GM21447 (cell line): Measurements from ENCODE around the gene WWOX.

Experiments
- ATAC-seq: cut with Tn5 transposase; IDR thresholded peaks from one replicate; pipeline ENCODE4 v1.9.1; 2021; ENCODE audit not compliant: unreplicated experiment

Gene WWOX

DNA sequence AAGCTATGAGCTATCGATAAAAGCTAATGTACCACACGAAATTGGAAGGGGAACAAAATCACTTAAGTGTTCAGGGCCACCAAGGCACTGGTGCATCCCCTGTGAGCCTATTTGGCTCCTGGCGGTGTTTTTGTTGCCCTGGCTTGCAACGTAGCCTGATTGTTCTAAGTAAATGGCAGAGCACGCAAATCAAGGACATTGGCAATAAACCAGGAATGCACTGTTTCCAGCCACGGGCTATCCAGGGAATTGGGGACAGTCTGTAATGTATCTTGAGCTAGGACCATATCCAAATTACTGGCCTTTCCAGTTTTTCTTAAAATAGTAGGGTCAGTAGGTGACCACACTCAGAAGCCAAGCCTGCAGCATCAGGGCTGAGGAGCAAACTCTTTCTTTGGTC lies 767.1 kb downstream of the WWOX start:
- ATAC-seq = no peak

DNA sequence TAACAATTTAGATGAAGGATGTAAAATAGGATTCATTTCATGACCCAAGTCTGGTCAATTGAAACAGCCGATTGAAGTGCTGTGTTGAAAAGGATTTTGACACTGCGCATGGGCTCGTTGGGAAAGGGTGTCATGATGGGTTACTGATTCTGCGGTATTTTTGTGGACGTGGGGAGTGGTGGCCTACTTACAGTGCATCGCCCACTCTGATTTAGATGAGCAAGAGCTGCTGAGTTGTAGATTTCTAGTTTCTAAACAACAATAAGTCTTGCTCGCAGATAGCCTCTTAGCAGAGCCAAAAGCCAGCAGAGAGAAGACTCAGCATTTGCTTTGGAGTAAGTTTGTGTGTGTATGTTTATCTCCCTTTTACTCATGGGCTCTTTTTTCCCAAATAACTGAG lies 770.0 kb downstream of the WWOX start:
- ATAC-seq = no peak

DNA sequence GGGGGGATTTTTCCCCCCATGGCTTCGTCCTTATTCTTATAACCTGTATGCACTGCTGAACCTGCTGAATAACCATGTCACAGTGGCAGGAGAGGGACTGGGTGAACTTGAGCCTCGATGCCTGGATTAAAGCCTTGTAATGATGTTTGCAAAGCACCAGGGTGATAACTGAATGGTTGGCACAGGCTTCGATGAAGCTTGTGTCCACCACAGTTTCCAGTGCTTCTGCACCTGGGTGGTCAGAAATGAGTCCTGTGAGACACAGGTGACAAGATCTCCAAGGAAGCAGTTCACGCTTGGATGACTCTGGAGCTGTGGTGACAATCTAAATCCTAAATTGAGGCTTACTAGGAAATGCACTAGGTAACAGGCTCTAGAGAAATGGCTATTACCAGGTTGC lies 771.8 kb downstream of the WWOX start:
- no peak for ATAC-seq

DNA sequence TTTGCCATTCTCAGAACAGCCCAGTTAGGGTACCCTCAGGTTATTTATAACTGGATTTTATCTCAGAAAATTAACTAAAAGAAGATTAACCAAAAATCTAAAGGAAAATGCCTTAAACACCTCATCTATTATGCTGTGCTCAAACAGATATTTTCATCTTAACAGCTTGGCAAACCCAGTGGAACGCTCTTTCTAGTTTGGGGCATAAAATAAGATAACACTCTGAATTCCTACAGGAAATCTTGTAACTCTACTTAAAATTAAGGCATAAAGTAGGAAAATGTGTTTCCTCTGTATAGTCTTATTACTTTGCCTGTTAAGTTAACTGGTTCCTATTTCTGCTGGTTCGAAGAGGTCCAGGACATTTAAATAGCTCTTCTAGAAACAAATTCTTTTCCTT lies 777.2 kb downstream of the WWOX start:
- ATAC-seq = no peak

DNA sequence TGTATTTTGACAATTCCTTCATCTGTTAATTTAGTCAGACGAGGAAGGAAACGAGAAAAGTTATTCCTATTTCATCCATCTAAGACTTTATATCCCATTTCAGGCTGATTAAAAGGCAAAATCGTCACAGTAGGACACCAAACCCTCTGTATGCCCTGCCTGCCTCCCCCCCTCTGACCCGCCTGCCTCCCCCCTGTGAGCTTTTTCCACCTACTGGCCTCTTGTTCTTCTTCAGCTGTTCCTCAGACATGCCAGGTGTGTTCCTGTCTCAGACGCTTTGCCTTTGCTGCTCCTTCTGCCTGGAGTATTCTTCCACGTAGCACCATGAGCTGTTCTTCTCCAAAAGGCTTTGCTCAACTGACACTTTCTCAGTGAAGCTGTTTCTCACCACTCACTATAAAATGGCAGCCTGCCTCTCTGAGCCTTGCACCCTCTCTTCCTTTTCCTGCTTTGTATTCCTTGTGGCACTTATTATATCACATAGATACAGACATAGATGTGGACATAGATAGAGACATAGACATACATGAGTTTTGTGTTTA lies 777.7 kb downstream of the WWOX start:
- no peak for ATAC-seq

DNA sequence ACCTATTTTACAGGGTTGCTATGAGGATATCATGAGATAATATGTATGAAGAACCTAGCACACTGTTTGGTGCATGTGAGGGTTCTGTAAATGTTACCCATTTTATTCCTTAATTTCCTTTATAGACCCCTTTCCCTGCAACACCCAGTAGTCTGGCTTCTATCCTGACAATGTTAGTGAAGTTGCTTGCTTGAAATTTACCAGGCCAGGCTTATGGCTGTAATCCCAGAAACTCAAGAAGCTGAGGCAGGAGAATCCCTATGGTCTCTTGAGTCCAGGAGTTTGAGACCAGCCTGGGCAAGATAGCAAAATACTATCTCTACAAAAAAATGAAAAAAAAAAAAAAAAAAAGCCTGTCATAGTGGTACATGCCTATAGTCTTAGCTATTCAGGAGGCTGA lies 779.1 kb downstream of the WWOX start:
- ATAC-seq = no peak

DNA sequence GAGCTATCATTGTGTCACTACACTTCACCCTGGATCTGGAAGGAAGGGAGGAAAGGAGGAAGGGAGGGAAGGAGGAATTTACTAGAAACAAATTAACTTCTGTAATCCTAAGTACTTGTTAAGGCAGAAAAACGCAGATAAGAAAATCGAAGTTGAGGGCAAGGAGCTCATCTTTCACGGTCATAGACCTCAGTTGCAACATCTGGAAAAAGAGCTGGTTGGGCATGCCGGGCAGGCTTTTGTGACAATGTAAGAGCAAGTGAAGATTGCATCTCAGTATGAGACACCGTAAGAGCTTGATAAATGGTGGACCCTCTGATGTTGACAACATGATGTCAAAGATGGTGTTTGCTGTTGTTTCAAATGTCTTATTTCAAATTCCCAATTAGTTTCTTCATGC lies 779.6 kb downstream of the WWOX start:
- ATAC-seq = no peak

DNA sequence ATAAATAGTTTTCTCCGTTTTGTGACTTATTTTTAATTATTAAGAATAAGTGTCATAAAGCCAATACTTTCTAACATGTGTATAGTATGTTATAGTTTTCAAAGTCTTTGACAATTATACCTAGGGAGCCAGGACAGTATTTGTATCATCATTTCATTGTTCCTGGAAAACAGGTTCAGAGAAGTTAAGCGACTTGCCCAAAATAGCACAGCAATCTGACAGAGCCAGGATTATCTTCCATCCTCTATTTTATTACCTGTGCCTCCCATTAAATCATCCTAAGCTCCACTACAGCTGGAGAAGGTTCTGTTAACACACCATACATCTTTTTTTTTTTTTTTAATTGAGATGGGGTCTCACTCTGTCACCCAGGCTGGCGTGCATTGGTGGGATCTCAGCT lies 782.7 kb downstream of the WWOX start:
- ATAC-seq = no peak

DNA sequence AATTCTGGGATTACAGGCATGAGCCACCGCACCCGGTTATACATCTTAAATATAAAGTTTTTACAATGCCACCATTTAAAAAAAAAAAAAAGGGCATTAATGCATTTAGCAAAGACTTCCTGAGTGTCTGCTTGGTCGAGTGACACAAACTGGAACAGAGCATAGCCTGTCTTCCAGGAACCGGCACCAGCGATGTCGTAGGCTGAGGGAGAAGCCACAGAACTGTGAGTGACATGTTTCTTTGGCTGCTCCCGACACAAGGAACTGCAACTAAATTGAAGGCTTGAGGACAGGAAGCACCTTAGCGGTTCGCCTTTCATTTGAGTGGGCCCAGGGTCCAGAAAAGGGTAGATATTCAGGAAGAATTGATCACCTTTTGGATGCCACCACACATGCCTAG lies 783.3 kb downstream of the WWOX start:
- no peak for ATAC-seq

DNA sequence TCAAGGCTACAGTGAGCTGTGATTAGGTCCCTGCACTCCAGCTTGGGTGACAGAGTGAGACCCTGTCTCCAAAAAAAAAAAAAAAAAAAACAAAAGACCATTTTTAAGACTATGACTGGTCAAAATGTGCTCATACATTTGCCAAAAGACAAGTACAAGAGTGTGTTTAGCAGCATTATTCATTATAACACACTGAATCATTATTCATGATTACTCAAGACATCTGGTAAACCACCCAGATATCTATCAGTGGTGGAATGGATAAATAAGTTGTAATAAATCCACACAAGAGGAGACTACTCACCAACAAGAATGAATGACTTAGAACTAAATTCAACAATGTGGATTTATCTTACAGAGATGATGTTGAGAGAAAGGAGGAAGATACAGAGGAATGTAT lies 784.8 kb downstream of the WWOX start:
- no peak for ATAC-seq

DNA sequence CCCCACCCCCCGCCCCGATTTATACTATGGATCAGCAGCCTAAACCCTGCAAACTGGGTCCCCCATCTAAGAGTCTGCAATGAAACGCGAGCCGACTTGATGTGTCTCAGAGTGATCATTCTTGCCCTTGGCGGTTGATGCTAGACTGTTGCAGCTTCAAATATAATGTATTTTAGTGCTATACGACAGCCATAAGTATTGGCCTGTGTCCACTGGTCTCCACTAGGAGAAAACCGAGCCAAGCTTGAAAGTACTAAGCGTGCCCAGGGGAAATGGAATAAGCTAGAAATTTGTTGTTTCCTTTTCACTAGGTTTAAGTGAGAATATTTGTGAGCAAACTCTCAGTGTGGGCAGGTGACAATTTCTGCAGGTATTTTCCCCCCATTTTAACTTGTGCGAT lies 789.9 kb downstream of the WWOX start:
- no peak for ATAC-seq

DNA sequence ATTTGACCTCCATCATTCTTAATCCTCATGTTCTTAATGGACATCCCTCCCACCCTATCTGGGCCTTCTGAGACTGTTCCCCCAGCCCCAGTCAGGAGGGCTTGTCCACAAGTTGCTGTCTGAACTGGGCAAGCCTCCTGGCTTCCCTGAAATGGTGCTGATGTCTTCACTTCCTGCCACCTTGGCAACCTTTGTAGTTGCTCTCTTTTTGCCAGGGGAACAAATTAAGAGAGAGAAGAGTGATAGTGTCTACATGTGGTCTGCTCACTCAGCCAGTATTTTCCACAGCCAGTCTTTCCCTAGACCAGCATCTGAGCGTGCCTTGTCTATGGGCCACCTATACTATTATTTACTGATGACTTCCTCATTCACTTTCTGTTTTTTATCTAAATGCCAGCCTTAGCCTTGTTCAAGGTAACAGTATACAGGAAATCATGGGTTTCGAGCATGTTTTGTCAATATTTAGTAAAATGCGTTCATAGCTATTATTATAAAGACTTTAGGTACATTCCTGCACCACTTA lies 791.0 kb downstream of the WWOX start:
- no peak for ATAC-seq

DNA sequence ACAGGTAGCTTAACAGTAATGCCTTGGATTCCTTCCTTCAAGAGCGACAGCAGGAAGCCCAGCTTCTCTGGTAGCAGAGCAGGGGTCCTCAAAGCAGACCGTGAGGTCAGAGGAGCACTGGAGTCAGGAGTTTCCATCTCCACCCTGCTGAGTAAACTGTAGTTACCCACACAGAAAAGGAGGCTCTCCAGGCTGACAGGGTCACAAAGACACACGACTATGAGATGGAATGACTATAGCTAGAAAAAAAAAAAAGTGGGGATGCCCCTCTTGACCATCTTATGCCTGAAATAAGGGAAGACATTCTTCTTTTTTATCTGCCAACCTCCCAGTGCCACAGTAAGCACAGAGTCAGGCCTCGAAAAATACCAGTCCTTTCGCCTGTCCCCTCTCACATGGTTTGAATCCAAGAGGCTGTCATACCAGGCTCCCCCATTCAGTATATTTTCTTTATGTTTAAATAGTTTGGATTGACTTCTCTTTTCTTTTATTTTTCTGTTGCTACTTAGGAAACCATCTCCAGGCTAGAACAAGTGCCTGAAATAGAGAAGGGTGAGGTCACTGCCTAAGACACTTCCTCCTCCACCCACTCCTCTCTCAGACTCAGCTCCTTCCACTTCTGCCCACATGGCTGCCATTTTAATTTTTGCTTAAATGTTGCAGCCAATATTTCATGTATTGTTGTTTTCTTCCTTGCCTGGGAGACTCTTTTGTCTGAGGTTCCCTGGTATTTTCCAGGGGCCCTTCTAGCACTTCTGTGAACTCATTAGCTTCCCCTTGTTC lies 793.7 kb downstream of the WWOX start:
- ATAC-seq = no peak

DNA sequence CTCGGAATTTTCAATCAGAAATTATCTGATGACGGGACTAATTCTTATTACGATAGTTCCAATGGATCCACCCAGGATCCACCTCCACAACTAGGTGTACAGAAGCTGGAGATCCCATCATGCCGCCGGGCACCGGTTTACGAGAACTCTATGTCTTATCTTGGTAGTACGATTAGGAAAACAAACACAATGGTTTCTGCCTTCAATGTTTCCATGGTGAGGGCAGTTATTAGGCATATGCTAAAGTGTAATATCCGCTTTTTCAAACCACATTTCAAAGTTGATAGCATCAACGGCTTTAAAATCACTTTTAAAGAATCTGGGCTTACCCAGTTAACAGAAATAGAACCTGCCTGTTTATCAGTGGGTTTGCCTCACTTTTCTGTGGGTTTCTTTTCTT lies 795.4 kb downstream of the WWOX start:
- ATAC-seq = no peak

DNA sequence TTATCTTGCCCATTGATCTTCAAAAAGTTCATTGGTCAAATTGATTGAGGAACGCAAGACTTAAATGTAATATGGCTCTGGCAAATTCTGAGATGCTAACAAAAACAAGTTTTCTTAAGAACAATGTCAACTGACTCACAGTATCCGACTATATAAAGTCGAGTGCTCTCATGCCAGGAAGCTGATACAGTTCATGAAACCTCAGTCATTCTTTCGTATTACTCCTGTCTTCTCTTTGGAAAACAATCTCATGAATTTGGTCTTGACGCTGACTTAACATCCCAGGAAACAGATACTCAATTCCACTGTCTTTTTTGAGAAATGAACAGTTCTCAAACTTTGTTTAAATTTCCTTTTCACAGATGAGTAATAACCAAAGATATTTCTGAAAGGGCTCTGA lies 796.2 kb downstream of the WWOX start:
- no peak for ATAC-seq

DNA sequence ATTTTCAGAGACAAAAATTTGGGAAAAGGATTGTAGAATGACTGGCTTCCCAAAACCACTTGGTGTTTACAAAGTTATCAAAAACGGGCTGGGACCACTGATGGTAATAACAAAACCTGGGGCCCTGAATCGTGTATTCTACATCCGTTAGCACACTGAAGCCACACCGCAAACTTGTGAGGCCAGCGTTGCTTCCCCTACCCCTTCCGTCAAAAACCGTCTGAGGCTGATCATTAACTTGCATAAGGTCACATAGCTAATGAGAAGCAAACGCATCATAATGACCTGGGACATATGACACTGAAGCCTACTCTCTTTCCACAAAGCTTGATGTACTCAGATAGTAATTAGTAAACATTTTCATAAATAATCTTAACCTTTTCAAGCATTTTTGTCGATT lies 796.8 kb downstream of the WWOX start:
- ATAC-seq = no peak

DNA sequence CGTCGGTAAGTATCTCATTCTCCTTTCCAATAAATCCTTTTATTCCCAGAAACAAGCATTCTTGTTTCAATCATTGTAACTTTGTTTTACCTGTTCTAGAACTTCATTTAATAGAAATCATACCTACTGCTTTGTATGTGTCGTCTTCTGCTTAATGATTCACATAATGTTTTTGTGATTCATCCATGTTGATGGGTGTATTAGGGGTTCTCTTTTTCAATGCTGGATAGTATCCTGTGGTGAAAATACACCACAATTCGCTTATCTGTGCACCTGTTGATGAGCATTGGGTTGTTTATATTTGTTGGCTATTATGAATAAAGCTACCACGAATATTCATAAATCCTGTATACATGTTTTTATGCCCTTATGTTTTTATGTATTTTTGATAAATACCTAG lies 797.8 kb downstream of the WWOX start:
- ATAC-seq = no peak

DNA sequence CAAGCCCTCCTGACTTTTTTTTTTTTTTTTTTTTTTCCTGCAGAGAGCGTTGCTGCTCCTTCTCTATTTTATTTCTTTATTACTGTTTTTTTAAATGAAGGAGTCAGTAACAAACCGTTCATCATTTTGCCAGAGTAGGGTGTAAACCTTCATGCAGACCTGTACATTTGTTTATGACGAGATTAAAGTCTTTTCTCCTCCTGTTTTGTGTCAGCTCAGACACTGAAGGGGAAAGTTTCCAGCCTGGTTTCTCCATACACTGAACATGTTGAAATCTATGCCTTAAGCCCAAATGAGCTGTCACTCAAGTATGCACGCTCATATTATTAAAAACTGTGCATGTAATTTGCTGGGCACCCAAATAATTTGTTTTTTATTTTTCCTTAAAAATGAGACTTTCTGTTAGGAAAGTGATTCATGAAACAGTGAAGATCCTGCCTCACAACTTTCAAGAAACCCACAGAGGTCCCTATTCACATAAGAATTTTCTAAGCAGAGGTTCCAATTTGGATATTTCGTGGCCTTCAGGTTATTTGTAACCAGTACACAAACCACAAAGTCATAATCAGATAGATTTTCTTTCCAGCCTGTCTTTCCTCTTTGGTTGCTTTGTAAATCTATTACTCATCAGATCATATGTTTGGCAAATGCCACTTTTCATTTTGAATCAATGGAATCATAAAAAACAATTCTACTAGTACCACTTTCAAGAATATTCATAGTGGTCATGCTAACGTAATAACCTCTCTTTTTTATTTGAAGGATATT lies 800.8 kb downstream of the WWOX start:
- no peak for ATAC-seq

DNA sequence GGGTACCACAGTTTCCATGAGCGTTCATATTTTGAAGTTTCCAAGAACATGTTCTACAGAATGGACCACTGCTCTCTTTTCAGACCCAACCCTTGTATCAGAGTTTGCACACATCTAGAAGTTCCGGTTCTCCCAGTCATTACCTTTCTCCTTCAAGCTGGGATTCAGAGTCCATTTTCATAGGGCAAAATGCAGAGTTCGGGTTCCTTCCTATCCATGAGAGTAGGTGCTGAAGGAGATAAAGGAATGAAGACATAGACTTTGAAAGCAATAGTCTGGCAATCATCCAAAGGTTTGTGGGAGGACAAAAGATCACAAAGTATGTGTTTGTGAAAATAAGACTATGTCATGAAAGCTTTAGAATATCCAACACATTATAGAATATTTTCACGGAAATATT lies 801.5 kb downstream of the WWOX start:
- ATAC-seq = no peak

DNA sequence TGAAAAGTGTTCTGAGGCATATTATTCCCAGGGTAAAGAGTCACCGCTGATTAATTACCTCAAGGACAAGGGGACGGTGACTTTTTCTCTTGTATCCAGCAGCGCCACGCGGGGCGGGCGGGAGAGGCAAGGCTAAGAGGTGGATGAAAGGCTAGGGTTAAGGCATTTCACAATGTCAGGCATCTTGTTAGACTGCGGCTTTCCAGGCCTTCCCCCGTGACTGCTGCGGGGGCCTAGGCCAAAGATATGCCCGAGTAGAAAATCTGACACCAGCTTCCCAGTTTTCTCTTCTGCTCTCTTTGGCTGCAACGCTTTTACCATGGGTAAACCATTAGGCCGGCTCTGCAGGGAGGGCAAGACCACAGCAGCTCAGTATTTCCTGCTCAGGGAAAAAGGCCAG lies 802.9 kb downstream of the WWOX start:
- ATAC-seq = no peak

DNA sequence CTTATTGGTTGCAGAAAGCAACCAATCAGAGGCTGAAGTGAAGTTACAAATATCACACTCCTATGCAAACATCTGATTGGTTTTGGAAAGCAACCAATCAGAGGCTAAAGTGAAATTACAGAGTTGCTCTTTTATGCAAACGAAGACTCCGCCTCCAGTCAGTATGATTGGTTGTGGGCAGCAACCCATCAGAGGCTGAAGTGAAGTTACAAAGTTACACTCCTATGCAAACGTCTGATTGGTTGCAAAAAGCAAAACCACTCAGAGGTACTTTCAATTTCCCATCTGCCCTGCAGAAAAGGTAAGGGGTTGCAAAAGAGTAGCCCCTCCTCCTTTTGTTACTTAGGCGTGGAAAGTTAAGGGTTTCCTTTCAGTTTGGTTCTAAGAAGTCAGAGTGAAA lies 803.8 kb downstream of the WWOX start:
- ATAC-seq = no peak

DNA sequence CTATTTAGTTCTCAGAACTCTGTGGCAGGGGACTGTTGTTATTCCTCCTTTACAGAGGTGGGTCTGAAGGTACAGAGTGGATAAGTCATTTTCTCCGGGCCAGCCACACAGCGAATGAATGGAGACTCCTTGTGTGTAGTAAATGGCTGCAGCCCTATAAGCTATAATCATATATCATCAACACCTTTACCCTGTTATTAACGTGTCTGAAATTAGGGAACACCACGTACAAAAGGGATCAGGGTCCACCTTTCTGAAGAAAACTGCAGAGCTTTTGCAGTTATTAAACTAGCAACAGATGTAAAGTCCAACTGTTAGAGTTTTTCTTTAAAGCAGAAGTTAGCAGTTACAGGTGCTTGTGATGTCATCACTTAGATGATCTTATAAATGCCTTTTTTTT lies 804.4 kb downstream of the WWOX start:
- ATAC-seq = no peak
